GM18505 (cell line): ENCODE results near the gene UBE2R2.
"Not testable (repeated sequence)": the region's sequence is repeated elsewhere in the genome, so short reads cannot be mapped to it uniquely, and the experiment has no call there.

Source experiments
- ATAC-seq: cut with Tn5 transposase; IDR thresholded peaks from one replicate; pipeline ENCODE4 v1.9.1; 2021; ENCODE audit not compliant: unreplicated experiment
- POLR2A ChIP-seq: IDR thresholded peaks from 4 replicates; pipeline ENCODE4 v1.6.1; 2011; ENCODE audit warnings: borderline replicate concordance; ENCODE audit not compliant: insufficient read depth, insufficient read length; ENCODE audit errors: extremely low read depth

The UBE2R2 gene

DNA sequence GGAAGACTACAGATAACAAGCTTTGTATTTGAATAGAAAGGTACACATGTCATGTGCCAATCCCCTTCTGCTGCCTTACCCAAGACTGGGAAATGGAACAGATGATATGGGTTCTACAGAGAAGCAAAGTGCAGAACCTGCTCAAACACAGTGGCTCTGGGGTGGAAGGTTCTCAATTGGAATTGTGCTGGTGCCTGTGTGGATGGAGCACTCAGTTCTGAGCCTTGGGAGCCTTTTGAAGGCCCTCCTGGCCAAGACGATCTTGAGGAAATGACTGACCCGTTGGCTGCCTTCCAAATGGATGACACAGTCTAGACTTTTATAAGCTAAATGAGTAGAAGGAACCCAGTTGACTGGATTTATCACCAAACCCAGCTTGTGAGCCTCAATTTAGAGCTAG lies 25.8 kb upstream of the UBE2R2 start:
- ATAC-seq = no peak
- TF ChIP-seq POLR2A = no peak

DNA sequence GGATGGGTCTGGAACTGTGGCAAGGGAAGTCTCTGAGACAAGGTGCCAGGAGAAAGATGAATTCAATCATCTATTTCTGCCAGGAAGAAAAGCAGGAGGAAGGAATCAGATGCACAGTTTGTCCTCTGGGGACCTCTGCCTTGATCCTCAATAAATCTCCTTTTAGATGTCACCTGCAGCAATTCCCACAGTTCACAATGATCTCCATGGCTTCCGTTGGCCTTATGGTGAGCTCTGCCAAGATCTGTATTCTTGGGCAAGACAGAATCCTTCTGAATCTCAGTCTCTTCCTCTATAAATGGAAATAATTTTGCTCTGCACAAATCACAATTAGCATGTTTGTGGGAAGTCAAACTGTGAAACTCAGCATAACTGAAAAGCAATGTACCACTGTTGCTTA lies 23.5 kb upstream of the UBE2R2 start:
- ATAC-seq = not testable (repeated sequence)

- no peak for ATAC-seq
- no peak for TF ChIP-seq POLR2A
Measured at GRCh38 chr9:33794560-33794959, 22.4 kb upstream of the UBE2R2 start.

- no peak for TF ChIP-seq POLR2A
- ATAC-seq = no peak
Measured at GRCh38 chr9:33795281-33795680, 21.7 kb upstream of the UBE2R2 start, which contains the start of gene PRSS3. Gene PRSS3, plus strand, starts transcription at chr9:33795561. Its CDS starts 13 bp downstream, at chr9:33795574.

DNA sequence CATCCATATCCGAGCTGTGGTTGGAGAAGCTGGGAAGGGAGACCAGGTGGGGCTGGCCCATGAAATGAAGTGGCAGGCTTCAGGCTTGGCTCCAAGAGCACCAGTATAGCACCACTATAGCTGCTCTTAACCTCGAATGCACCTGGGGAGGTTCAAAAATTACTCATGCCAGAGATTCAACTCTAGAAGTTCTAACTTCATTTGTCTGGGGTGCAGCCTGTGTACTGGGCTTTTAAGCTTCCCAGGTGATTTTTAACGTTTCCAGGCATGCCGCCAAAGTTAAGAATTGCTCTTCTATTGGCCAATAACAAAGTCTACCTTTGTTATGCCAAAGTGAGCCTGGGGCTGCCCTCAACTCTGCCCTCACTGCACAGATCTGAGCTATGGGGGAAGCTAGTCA lies 21.1 kb upstream of the UBE2R2 start:
- ATAC-seq = no peak
- no peak for TF ChIP-seq POLR2A

- not testable (repeated sequence) for ATAC-seq
Measured at GRCh38 chr9:33796679-33797078, 20.3 kb upstream of the UBE2R2 start.

- ATAC-seq = no peak
- TF ChIP-seq POLR2A = no peak
Measured at GRCh38 chr9:33797837-33798236, 19.1 kb upstream of the UBE2R2 start.

GRCh38 chr9:33798545-33798944 lies 18.4 kb upstream of the UBE2R2 start:
- TF ChIP-seq POLR2A = no peak
- no peak for ATAC-seq

- ATAC-seq = no peak
- TF ChIP-seq POLR2A = no peak
Measured at GRCh38 chr9:33799928-33800704, 16.8 kb upstream of the UBE2R2 start.

DNA sequence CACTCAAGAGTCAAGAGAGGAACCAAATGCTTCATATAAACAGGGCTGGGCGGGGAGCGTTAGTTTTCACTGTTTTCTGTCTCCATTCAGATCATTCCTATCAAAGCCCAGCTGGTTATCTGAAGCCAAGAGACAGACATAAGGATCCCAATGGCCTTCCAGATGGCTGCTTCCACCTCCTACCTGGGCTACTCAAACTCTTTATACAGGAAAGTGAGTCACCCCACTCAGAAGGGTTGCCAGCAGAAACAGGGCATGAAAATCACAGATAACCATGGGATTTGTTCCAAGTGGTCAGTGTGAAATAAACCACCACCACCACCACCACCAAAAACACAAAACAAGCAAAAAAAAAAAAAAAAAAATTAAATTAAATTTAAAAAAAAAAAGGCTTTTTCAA lies 16.1 kb upstream of the UBE2R2 start:
- no peak for ATAC-seq
- TF ChIP-seq POLR2A = no peak

DNA sequence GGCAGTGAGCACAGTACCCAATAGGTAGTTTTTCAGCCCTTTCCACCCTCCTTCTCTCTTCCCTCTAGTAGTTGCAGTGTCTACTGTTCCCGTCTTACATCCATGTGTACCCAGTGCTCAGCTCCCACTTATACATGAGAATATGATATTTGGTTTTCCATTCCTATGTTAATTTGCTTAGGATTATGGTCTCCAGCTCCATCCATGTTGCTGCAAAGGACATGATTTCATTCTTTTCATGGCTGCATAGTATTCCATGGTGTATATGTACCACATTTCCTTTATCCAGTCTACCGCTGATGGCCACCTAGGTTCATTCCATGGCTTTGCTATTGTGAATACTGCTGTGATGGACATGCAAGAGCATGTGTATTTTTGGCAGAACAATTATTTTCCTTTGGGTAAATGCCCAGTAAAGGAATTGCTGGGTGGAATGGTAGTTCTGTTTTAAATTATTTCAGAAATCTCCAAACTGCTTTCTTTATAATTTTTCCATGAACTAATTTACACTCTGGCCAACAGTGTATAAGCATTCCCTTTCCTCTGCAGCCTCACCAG lies 14.9 kb upstream of the UBE2R2 start:
- ATAC-seq = not testable (repeated sequence)

DNA sequence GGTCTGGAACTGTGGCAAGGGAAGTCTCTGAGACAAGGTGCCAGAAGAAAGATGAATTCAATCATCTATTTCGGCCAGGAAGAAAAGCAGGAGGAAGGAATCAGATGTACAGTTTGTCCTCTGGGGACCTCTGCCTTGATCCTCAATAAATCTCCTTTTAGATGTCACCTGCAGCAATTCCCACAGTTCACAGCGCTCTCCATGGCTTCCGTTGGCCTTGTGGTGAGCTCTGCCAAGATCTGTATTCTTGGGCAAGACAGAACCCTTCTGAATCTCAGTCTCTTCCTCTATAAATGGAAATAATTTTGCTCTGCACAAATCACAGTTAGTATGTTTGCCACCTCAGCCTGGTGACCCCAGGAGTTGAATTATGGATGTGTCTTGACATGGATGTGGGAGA lies 12.8 kb upstream of the UBE2R2 start:
- ATAC-seq = not testable (repeated sequence)

- not testable (repeated sequence) for ATAC-seq
Measured at GRCh38 chr9:33807156-33807555, 9.8 kb upstream of the UBE2R2 start.

- not testable (repeated sequence) for ATAC-seq
Measured at GRCh38 chr9:33808979-33809322, 8.0 kb upstream of the UBE2R2 start.

DNA sequence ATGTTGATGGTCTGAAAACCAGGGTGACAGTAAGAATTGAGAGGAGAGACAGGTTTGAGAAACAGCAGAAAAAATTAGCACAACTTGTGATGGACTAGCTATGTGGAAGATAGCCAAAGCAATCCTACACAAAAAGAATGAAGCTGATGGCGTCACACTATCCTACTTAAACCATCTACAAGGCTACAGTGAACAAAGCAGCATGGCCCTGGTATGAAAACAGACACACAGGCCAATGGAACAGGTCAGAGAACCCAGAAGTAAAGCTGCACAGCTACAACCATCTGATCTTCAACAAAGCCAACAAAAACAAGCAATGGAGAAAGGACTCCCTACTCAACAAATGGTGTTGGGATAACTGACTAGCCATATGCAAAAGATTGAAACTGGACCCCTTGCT lies 7.5 kb upstream of the UBE2R2 start:
- no peak for ATAC-seq

More for the DNA sequence above, 7.5 kb upstream of the UBE2R2 start:
- TF ChIP-seq POLR2A = no peak
